Measurements from ENCODE around the gene SLC6A6. TPM values are rescaled to one million over a fixed set of nuclear protein-coding genes. Genes with fewer than 3 reads are reported as not detected.

The SLC6A6 gene
- total RNA-seq, 1 donor from 2014 or later, result 14.3 TPM

GRCh38 chr3:14370720-14371572 lies 31.5 kb upstream of the SLC6A6 start:
- ATAC-seq, result no peak

GRCh38 chr3:14371573-14372474 lies 30.6 kb upstream of the SLC6A6 start:
- DNase-seq (ENCODE audit: missing footprints) (peak; percentile 93), ATAC-seq (peak; percentile 86)
- intact Hi-C loops (cut with DNase I), result no loop called here

More at GRCh38 chr3:14370720-14371572, 31.5 kb upstream of the SLC6A6 start:
- DNase-seq (ENCODE audit: missing footprints), result no peak
- intact Hi-C loops (cut with DNase I), result no loop called here

- DNase-seq (ENCODE audit: missing footprints), result no peak
- no peak for ATAC-seq
- intact Hi-C loops (cut with DNase I), result no loop called here
These were observed 29.8 kb upstream of the SLC6A6 start for GRCh38 chr3:14372587-14372986.

- ATAC-seq, result no peak
- intact Hi-C loops (cut with DNase I), result no loop called here
These were observed 28.5 kb upstream of the SLC6A6 start for GRCh38 chr3:14373753-14374376.

GRCh38 chr3:14374444-14374883 lies 27.9 kb upstream of the SLC6A6 start:
- intact Hi-C loops (cut with DNase I), result no loop called here
- peak; percentile 47 for ATAC-seq

More at GRCh38 chr3:14373753-14374376, 28.5 kb upstream of the SLC6A6 start:
- no peak for DNase-seq (ENCODE audit: missing footprints)

GRCh38 chr3:14375192-14375591 lies 27.2 kb upstream of the SLC6A6 start:
- ATAC-seq (no peak), DNase-seq (ENCODE audit: missing footprints) (no peak)
- intact Hi-C loops (cut with DNase I), result no loop called here

More at GRCh38 chr3:14374444-14374883, 27.9 kb upstream of the SLC6A6 start:
- no peak for DNase-seq (ENCODE audit: missing footprints)

GRCh38 chr3:14376348-14377043 lies 25.9 kb upstream of the SLC6A6 start:
- no peak for ATAC-seq
- intact Hi-C loops (cut with DNase I), result no loop called here

GRCh38 chr3:14377044-14377837 lies 25.2 kb upstream of the SLC6A6 start:
- DNase-seq (ENCODE audit: missing footprints) (no peak), ATAC-seq (no peak)
- intact Hi-C loops (cut with DNase I), result no loop called here

More at GRCh38 chr3:14376348-14377043, 25.9 kb upstream of the SLC6A6 start:
- DNase-seq (ENCODE audit: missing footprints), result no peak

GRCh38 chr3:14377838-14378169 lies 24.6 kb upstream of the SLC6A6 start:
- ATAC-seq (peak; percentile 36), DNase-seq (ENCODE audit: missing footprints) (peak; percentile 73)
- intact Hi-C loops (cut with DNase I), result no loop called here

- DNase-seq (ENCODE audit: missing footprints) (no peak), ATAC-seq (no peak)
- intact Hi-C loops (cut with DNase I), result no loop called here
These were observed 24.0 kb upstream of the SLC6A6 start for GRCh38 chr3:14378415-14378814.

- intact Hi-C loops (cut with DNase I), result no loop called here
- DNase-seq (ENCODE audit: missing footprints), result no peak
- ATAC-seq, result no peak
These were observed 22.6 kb upstream of the SLC6A6 start for GRCh38 chr3:14379843-14380242.

- no peak for DNase-seq (ENCODE audit: missing footprints)
- no peak for ATAC-seq
- intact Hi-C loops (cut with DNase I), result no loop called here
These were observed 16.2 kb upstream of the SLC6A6 start for GRCh38 chr3:14386254-14386653.

GRCh38 chr3:14388201-14388600 lies 14.2 kb upstream of the SLC6A6 start:
- ATAC-seq (peak; percentile 53), DNase-seq (ENCODE audit: missing footprints) (no peak)
- intact Hi-C loops (cut with DNase I), result no loop called here

- DNase-seq (ENCODE audit: missing footprints) (no peak), ATAC-seq (no peak)
- intact Hi-C loops (cut with DNase I), result no loop called here
These were observed 13.2 kb upstream of the SLC6A6 start for GRCh38 chr3:14389166-14389606.

GRCh38 chr3:14389716-14390115 lies 12.7 kb upstream of the SLC6A6 start:
- no peak for DNase-seq (ENCODE audit: missing footprints)
- intact Hi-C loops (cut with DNase I), result no loop called here
- ATAC-seq, result no peak

- no peak for DNase-seq (ENCODE audit: missing footprints)
These were observed 11.4 kb upstream of the SLC6A6 start for GRCh38 chr3:14391033-14391432.

GRCh38 chr3:14392231-14392630 lies 10.2 kb upstream of the SLC6A6 start:
- ATAC-seq (no peak), DNase-seq (ENCODE audit: missing footprints) (no peak)
- intact Hi-C loops (cut with DNase I), result no loop called here

More at GRCh38 chr3:14391033-14391432, 11.4 kb upstream of the SLC6A6 start:
- ATAC-seq, result peak; percentile 85
- intact Hi-C loops (cut with DNase I), result no loop called here
